Cerebellar nuclear complex (tissue), 1 donor: ENCODE measurements around the gene MIS18A.
"Not testable (repeated sequence)": the region's sequence is repeated elsewhere in the genome, so short reads cannot be mapped to it uniquely, and the experiment has no call there.

Experiments
- DNase-seq, 2 experiments: peaks; one replicate each; lab custom pipeline; 2025; lab: John Stamatoyannopoulos, UW

MIS18A gene

GRCh38 chr21:32304998-32305397, 26.1 kb upstream of the MIS18A start:
- no peak for DNase-seq

GRCh38 chr21:32303385-32303784, 24.5 kb upstream of the MIS18A start:
- no peak for DNase-seq

- DNase-seq = no peak
These were observed 23.7 kb upstream of the MIS18A start for GRCh38 chr21:32302560-32302959.

GRCh38 chr21:32301596-32301995, 22.7 kb upstream of the MIS18A start:
- no peak for DNase-seq

GRCh38 chr21:32300117-32300681, 21.4 kb upstream of the MIS18A start:
- no peak for DNase-seq

- DNase-seq = no peak
These were observed 20.8 kb upstream of the MIS18A start for GRCh38 chr21:32299695-32300094.

- peak in 1 of 2 experiments; percentile 56 for DNase-seq
These were observed 19.8 kb upstream of the MIS18A start, which contains the start of gene MRAP for GRCh38 chr21:32298658-32299081. TSS of gene MRAP (plus strand) at chr21:32298855. CDS start at chr21:32298972, 117 bp downstream.

GRCh38 chr21:32298148-32298559, 19.3 kb upstream of the MIS18A start:
- no peak for DNase-seq

- DNase-seq = no peak
These were observed 18.6 kb upstream of the MIS18A start for GRCh38 chr21:32297449-32297848.

GRCh38 chr21:32285476-32285875, 6.6 kb upstream of the MIS18A start:
- DNase-seq = no peak

- no peak for DNase-seq
These were observed 4.1 kb upstream of the MIS18A start for GRCh38 chr21:32282992-32283391.

GRCh38 chr21:32281531-32281930, 2.7 kb upstream of the MIS18A start:
- DNase-seq = no peak

- DNase-seq = no peak
These were observed 480 bp upstream of the MIS18A start for GRCh38 chr21:32279377-32279680.

- DNase-seq = no peak
These were observed 746 bp downstream of the MIS18A start for GRCh38 chr21:32278103-32278502.

- DNase-seq = no peak
These were observed 2.2 kb downstream of the MIS18A start for GRCh38 chr21:32276671-32277070.

GRCh38 chr21:32270748-32271147, 8.1 kb downstream of the MIS18A start:
- DNase-seq = no peak

- not testable (repeated sequence) for DNase-seq
These were observed 13.5 kb downstream of the MIS18A start for GRCh38 chr21:32265321-32265720.

GRCh38 chr21:32261929-32262328, 16.9 kb downstream of the MIS18A start:
- DNase-seq = no peak

GRCh38 chr21:32260130-32260529, 18.7 kb downstream of the MIS18A start:
- no peak for DNase-seq

- not testable (repeated sequence) for DNase-seq
These were observed 20.1 kb downstream of the MIS18A start for GRCh38 chr21:32258786-32259048.

- peak in 1 of 2 experiments; percentile 1 for DNase-seq
These were observed 20.7 kb downstream of the MIS18A start for GRCh38 chr21:32257962-32258785.

- no peak for DNase-seq
These were observed 21.8 kb downstream of the MIS18A start for GRCh38 chr21:32256873-32257620.

- DNase-seq = no peak
These were observed 22.6 kb downstream of the MIS18A start for GRCh38 chr21:32256251-32256650.
